Esophagus mucosa (tissue), 1 donor: ENCODE data around the gene TMBIM1. TPM values are rescaled to one million over a fixed set of nuclear protein-coding genes. Genes with fewer than 3 reads are reported as not detected.

ENCODE experiments used
- total RNA-seq: library from RNA; stranded (reverse); gene quantifications from one replicate; pipeline ENCODE4 v1.2.4, GENCODE V29; 2023
- donor health status: DM: yes; HTN: yes; CAD: no.

The TMBIM1 gene
- total RNA-seq, 1 donor from 2014 or later, result 247 TPM

Other genes with a start within 250 kb of the TMBIM1 start
- 0.12 TPM for gene RUFY4, start 223.2 kb downstream of the TMBIM1 start, total RNA-seq
- 18.7 TPM for gene CXCR2, start 166.5 kb downstream of the TMBIM1 start, total RNA-seq
- gene CXCR1, start 125.5 kb downstream of the TMBIM1 start, total RNA-seq, result 0.72 TPM
- gene ARPC2, start 75.3 kb downstream of the TMBIM1 start, total RNA-seq, result 383 TPM
- not detected for gene GPBAR1, start 31.5 kb downstream of the TMBIM1 start, total RNA-seq
- gene AAMP, start 22.4 kb downstream of the TMBIM1 start, total RNA-seq, result 67.0 TPM
- 30.9 TPM for gene PNKD, start 22.0 kb downstream of the TMBIM1 start, total RNA-seq
- gene CATIP, start 64.4 kb upstream of the TMBIM1 start, total RNA-seq, result not detected
- gene SLC11A1, start 89.8 kb upstream of the TMBIM1 start, total RNA-seq, result 3.5 TPM
- gene CTDSP1, start 107.4 kb upstream of the TMBIM1 start, total RNA-seq, result 64.2 TPM
- not detected for gene VIL1, start 126.6 kb upstream of the TMBIM1 start, total RNA-seq